Right forelimb (tissue), 1 donor: ENCODE results near the gene RIN2.
"Not testable (repeated sequence)": the region's sequence is repeated elsewhere in the genome, so short reads cannot be mapped to it uniquely, and the experiment has no call there.

ENCODE experiments used
- DNase-seq: peaks from one replicate; pipeline ENCODE4 v3.0.0-alpha.2; 2018

RIN2 gene

GRCh38 chr20:19787366-19787765 lies 29.3 kb downstream of the RIN2 start:
- no peak for DNase-seq

- no peak for DNase-seq
Observed at GRCh38 chr20:19789009-19789408, 31.0 kb downstream of the RIN2 start.

GRCh38 chr20:19789446-19789845 lies 31.4 kb downstream of the RIN2 start:
- no peak for DNase-seq

GRCh38 chr20:19791887-19792286 lies 33.8 kb downstream of the RIN2 start:
- DNase-seq = no peak

- no peak for DNase-seq
Observed at GRCh38 chr20:19793716-19794115, 35.7 kb downstream of the RIN2 start.

- no peak for DNase-seq
Observed at GRCh38 chr20:19794941-19795340, 36.9 kb downstream of the RIN2 start.

- no peak for DNase-seq
Observed at GRCh38 chr20:19799325-19799724, 41.3 kb downstream of the RIN2 start.

GRCh38 chr20:19802099-19802491 lies 44.0 kb downstream of the RIN2 start:
- no peak for DNase-seq

GRCh38 chr20:19802492-19803158 lies 44.6 kb downstream of the RIN2 start:
- DNase-seq = no peak

- DNase-seq = not testable (repeated sequence)
Observed at GRCh38 chr20:19806276-19806675, 48.2 kb downstream of the RIN2 start.

- no peak for DNase-seq
Observed at GRCh38 chr20:19806806-19807190, 48.7 kb downstream of the RIN2 start.

- DNase-seq = no peak
Observed at GRCh38 chr20:19807191-19807945, 49.3 kb downstream of the RIN2 start.
